ENCODE data around the gene HSD17B12. TPM values are rescaled to one million over a fixed set of nuclear protein-coding genes. Genes with fewer than 3 reads are reported as not detected.

HSD17B12 gene
- total RNA-seq, 1 donor from 2014 or later = 48.4 TPM

GRCh38 chr11:43797866-43798265 is 117.3 kb downstream of the HSD17B12 start:
- no peak overlapping the region for H3K4me3 ChIP-seq
- no peak for DNase-seq (ENCODE audit: extremely low spot score in 2 of 2)
- no peaks in the 10 kb centered on the region for H3K4me1 ChIP-seq
- no peaks in the 10 kb centered on the region for H3K27me3 ChIP-seq
- H3K36me3 ChIP-seq = peaks cover 0 to 9% of the 10 kb centered on the region in 2 donors
- no peaks in the 10 kb centered on the region for H3K9me3 ChIP-seq
- no peak for TF ChIP-seq POLR2AphosphoS5 (IDR thresholded peaks at IDR 0.05; ENCODE audit: insufficient read depth in 1 of 2, low read depth in 1 of 2)
- no peak for TF ChIP-seq POLR2A (IDR thresholded peaks at IDR 0.05)
- TF ChIP-seq CTCF (IDR thresholded peaks at IDR 0.05) = no peak
- intact Hi-C loops (cut with DNase I) = no loop called here
- H3K27ac ChIP-seq = no peak overlapping the region

- no peak overlapping the region for H3K27ac ChIP-seq
- no peaks in the 10 kb centered on the region for H3K9me3 ChIP-seq
- peaks cover 0 to 9% of the 10 kb centered on the region in 2 donors for H3K36me3 ChIP-seq
- H3K4me1 ChIP-seq = no peaks in the 10 kb centered on the region
- no peaks in the 10 kb centered on the region for H3K27me3 ChIP-seq
- no peak overlapping the region for H3K4me3 ChIP-seq
- DNase-seq (ENCODE audit: extremely low spot score in 2 of 2) = no peak
- TF ChIP-seq POLR2A (IDR thresholded peaks at IDR 0.05) (no peak), CTCF (IDR thresholded peaks at IDR 0.05) (no peak), POLR2AphosphoS5 (IDR thresholded peaks at IDR 0.05; ENCODE audit: insufficient read depth in 1 of 2, low read depth in 1 of 2) (no peak)
- intact Hi-C loops (cut with DNase I) = no loop called here
Observed at GRCh38 chr11:43802509-43802908, 122.0 kb downstream of the HSD17B12 start.

GRCh38 chr11:43803766-43804165 is 123.2 kb downstream of the HSD17B12 start:
- Histone ChIP-seq H3K36me3 (peaks cover 0 to 7% of the 10 kb centered on the region in 2 donors), H3K27me3 (no peaks in the 10 kb centered on the region), H3K4me3 (no peak overlapping the region), H3K27ac (no peak overlapping the region), H3K4me1 (no peaks in the 10 kb centered on the region), H3K9me3 (no peaks in the 10 kb centered on the region)
- intact Hi-C loops (cut with DNase I) = no loop called here
- no peak for DNase-seq (ENCODE audit: extremely low spot score in 2 of 2)
- TF ChIP-seq CTCF (IDR thresholded peaks at IDR 0.05) (no peak), POLR2AphosphoS5 (IDR thresholded peaks at IDR 0.05; ENCODE audit: insufficient read depth in 1 of 2, low read depth in 1 of 2) (no peak), POLR2A (IDR thresholded peaks at IDR 0.05) (no peak)

- intact Hi-C loops (cut with DNase I) = no loop called here
- H3K4me1 ChIP-seq = no peaks in the 10 kb centered on the region
- H3K36me3 ChIP-seq = no peaks in the 10 kb centered on the region
- no peaks in the 10 kb centered on the region for H3K9me3 ChIP-seq
- no peak overlapping the region for H3K27ac ChIP-seq
- H3K27me3 ChIP-seq = no peaks in the 10 kb centered on the region
- no peak overlapping the region for H3K4me3 ChIP-seq
- TF ChIP-seq CTCF (IDR thresholded peaks at IDR 0.05) = no peak
- TF ChIP-seq POLR2AphosphoS5 (IDR thresholded peaks at IDR 0.05; ENCODE audit: insufficient read depth in 1 of 2, low read depth in 1 of 2) = no peak
- TF ChIP-seq POLR2A (IDR thresholded peaks at IDR 0.05) = no peak
- no peak for DNase-seq (ENCODE audit: extremely low spot score in 2 of 2)
Observed at GRCh38 chr11:43806976-43807375, 126.4 kb downstream of the HSD17B12 start.

GRCh38 chr11:43810929-43811596 is 130.5 kb downstream of the HSD17B12 start:
- intact Hi-C loops (cut with DNase I) = no loop called here

More at GRCh38 chr11:43810929-43811596, 130.5 kb downstream of the HSD17B12 start:
- DNase-seq (ENCODE audit: extremely low spot score in 2 of 2) = no peak
- Histone ChIP-seq H3K27ac (no peak overlapping the region), H3K4me3 (no peak overlapping the region), H3K36me3 (peaks cover 0 to under 1% of the 10 kb centered on the region in 2 donors), H3K9me3 (no peaks in the 10 kb centered on the region), H3K27me3 (no peaks in the 10 kb centered on the region), H3K4me1 (no peaks in the 10 kb centered on the region)
- TF ChIP-seq CTCF (IDR thresholded peaks at IDR 0.05) (no peak), POLR2AphosphoS5 (IDR thresholded peaks at IDR 0.05; ENCODE audit: insufficient read depth in 1 of 2, low read depth in 1 of 2) (no peak), POLR2A (IDR thresholded peaks at IDR 0.05) (no peak)
